ENCODE results near the gene STOM. TPM values are rescaled to one million over a fixed set of nuclear protein-coding genes. Genes with fewer than 3 reads are reported as not detected.

STOM gene
- total and polyA plus RNA-seq, 2 of the 8 experiments (the other 6 are each of a cell fraction or from before 2014, with no cell fraction given), result 25.2 to 60.4 TPM

DNA sequence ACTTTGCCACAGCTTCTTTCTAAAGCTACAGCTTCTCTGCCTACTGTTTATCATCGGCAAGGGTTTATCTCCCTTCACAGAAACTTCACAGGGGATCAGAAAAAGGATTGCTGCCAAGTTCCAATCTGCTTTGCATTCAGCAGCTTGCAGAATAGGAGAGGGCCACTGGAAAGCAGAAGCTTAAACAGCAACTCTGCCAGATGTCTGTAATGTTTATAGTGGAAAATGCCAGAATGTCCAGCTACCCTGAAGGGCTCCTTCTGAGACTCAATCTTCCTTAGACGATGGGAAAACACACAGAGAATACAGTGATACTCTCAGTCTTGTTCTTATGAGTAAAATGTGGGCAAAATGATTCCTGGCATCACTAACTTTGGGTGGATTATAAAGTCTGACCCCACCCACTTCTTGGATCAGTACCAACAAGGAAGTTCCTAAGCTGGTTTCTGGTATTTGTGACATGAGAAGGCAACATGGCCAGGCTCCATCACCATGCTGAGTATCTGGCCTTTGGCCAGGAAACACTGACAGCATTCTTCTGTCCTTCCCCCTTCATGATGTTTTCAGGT, 19.0 kb downstream of the STOM start:
- no peak overlapping the region for H2BK15ac ChIP-seq (ENCODE audit: low read length)
- peaks cover 0 to 5% (median 0%) of the 10 kb centered on the region in 4 experiments; a peak in 1 of 7 replicates for H3K4me1 ChIP-seq (replicated peaks in 1 of 4; ENCODE audit: control insufficient read depth in 3 of 4, insufficient read depth in 4 of 4, low read length in 3 of 4)
- no peaks in the 10 kb centered on the region for H3K79me1 ChIP-seq (ENCODE audit: low read depth, low read length)
- H4K8ac ChIP-seq (ENCODE audit: extremely low read depth, insufficient read depth, low read length), result no peak overlapping the region
- no peaks in the 10 kb centered on the region for H4K20me1 ChIP-seq (replicated peaks in 1 of 2; ENCODE audit: control insufficient read depth in 1 of 2, insufficient read depth in 2 of 2, low read length in 2 of 2)
- H3K4ac ChIP-seq (replicated peaks; ENCODE audit: insufficient read length, low read depth, low read length), result no peak overlapping the region
- H3K9ac ChIP-seq (replicated peaks in 1 of 4; ENCODE audit: extremely low read depth in 1 of 4, low read depth in 3 of 4, low read length in 3 of 4), result no peak overlapping the region
- ChIA-PET CTCF (ENCODE audit: partially characterized antibody) (interaction anchor here (1.0 to 4.5 kb wide), 5 partner anchors 20 to 137 kb away, joined by 3 to 20 read pairs (median 3); no protein-coding TSS in a partner anchor), POLR2A (ENCODE audit: partially characterized antibody) (interaction anchor here (1.5 kb wide), 1 partner anchor 17 kb away, joined by 4 read pairs; no protein-coding TSS in a partner anchor)
- FAIRE-seq, result no peak
- no peaks in the 10 kb centered on the region for H3K79me2 ChIP-seq (ENCODE audit: control insufficient read depth in 1 of 2, insufficient read depth in 2 of 2, low read length in 2 of 2)
- H3K4me2 ChIP-seq (ENCODE audit: insufficient read depth in 1 of 2, low read depth in 2 of 2, low read length in 2 of 2), result no peak overlapping the region
- H3K23me2 ChIP-seq (ENCODE audit: low read depth, low read length), result no peaks in the 10 kb centered on the region; the same call in 1 of the 2 replicates
- H3K14ac ChIP-seq (ENCODE audit: insufficient read length), result no peak overlapping the region
- DNase-seq (ENCODE audit: low read depth in 1 of 2, low spot score in 2 of 2), result no peak
- H2AK5ac ChIP-seq (ENCODE audit: low read depth, low read length), result no peak overlapping the region
- H3K56ac ChIP-seq (replicated peaks; ENCODE audit: insufficient read length, low read depth, low read length), result no peak overlapping the region
- no peak overlapping the region for H3K18ac ChIP-seq (ENCODE audit: extremely low read depth, low read length)
- no peak overlapping the region for H3K23ac ChIP-seq (ENCODE audit: insufficient read length)
- no peak for TF ChIP-seq POLR2A (IDR thresholded peaks at IDR 0.05; ENCODE audit: control extremely low read depth in 1 of 2, low read depth in 2 of 2, low read length in 2 of 2)
- TF ChIP-seq BRCA1 (IDR thresholded peaks at IDR 0.05; ENCODE audit: low read depth, low read length), result no peak
- TF ChIP-seq CHD1 (IDR thresholded peaks at IDR 0.05; ENCODE audit: low read depth, low read length), result no peak
- TF ChIP-seq, protein P1, sequence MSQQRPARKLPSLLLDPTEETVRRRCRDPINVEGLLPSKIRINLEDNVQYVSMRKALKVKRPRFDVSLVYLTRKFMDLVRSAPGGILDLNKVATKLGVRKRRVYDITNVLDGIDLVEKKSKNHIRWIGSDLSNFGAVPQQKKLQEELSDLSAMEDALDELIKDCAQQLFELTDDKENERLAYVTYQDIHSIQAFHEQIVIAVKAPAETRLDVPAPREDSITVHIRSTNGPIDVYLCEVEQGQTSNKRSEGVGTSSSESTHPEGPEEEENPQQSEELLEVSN (IDR thresholded peaks at IDR 0.05), result no peak
- no peak for TF ChIP-seq CREB1 (IDR thresholded peaks at IDR 0.05)
- TF ChIP-seq, protein P2, sequence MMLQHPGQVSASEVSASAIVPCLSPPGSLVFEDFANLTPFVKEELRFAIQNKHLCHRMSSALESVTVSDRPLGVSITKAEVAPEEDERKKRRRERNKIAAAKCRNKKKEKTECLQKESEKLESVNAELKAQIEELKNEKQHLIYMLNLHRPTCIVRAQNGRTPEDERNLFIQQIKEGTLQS (IDR thresholded peaks at IDR 0.05; ENCODE audit: insufficient read depth, low read depth, low read length), result no peak
- TF ChIP-seq KDM1A (IDR thresholded peaks at IDR 0.05; ENCODE audit: borderline replicate concordance, low read length), result no peak
- no peak for TF ChIP-seq JUND (IDR thresholded peaks at IDR 0.05; ENCODE audit: low read length)
- TF ChIP-seq CEBPB (IDR thresholded peaks at IDR 0.05; ENCODE audit: low read depth, low read length), result no peak
- TF ChIP-seq KDM5A (IDR thresholded peaks at IDR 0.05; ENCODE audit: low read length), result no peak
- no peak for TF ChIP-seq EGR1 (IDR thresholded peaks at IDR 0.05; ENCODE audit: borderline replicate concordance, low read depth, low read length)
- no peak for TF ChIP-seq YY1 (IDR thresholded peaks at IDR 0.05; ENCODE audit: low read depth, low read length)
- no peak for TF ChIP-seq CHD2 (IDR thresholded peaks at IDR 0.05; ENCODE audit: low read length)
- TF ChIP-seq TBP (IDR thresholded peaks at IDR 0.05; ENCODE audit: low read depth, low read length), result no peak
- TF ChIP-seq TCF12 (IDR thresholded peaks at IDR 0.05; ENCODE audit: low read depth, low read length), result no peak
- no peaks in the 10 kb centered on the region for H3K9me3 ChIP-seq (ENCODE audit: insufficient read depth in 2 of 2, low read depth in 1 of 2, low read length in 1 of 2)
- WGBS, 2 experiments (ENCODE audit: extremely low coverage in 1 of 2, insufficient coverage in 1 of 2, insufficient read length in 1 of 2, insufficient replicate concordance in 2 of 2, low coverage in 1 of 2, low lambda C conversion rate in 2 of 2, missing lambda C conversion rate in 1 of 2), result 70% methylated on average over 2 of the region's 2 CpGs; no CpG with 5 or more reads in 1 of the 2 experiments
- no peak overlapping the region for H2BK5ac ChIP-seq (ENCODE audit: low read depth, low read length)
- H2BK12ac ChIP-seq (ENCODE audit: low read depth, low read length), result no peak overlapping the region
- no peak overlapping the region for H2BK120ac ChIP-seq (replicated peaks; ENCODE audit: low read depth, low read length)
- H3K36me3 ChIP-seq (ENCODE audit: control insufficient read depth in 2 of 4, insufficient read depth in 4 of 4, low read length in 3 of 4), result peaks cover 0 to 49% (median 7%) of the 10 kb centered on the region in 4 experiments; a peak in 4 of 8 replicates
- H3K4me3 ChIP-seq (ENCODE audit: extremely low read depth in 1 of 4, insufficient read depth in 2 of 4, low read depth in 3 of 4, low read length in 4 of 4), result no peak overlapping the region
- no peaks in the 10 kb centered on the region for H3K27me3 ChIP-seq (replicated peaks in 1 of 4; ENCODE audit: control insufficient read depth in 3 of 4, extremely low read depth in 1 of 4, insufficient read depth in 3 of 4, low read length in 3 of 4)
- H2BK20ac ChIP-seq (ENCODE audit: low read length), result no peak overlapping the region
- no peak overlapping the region for H2AFZ ChIP-seq (ENCODE audit: low read length)
- no peak overlapping the region for H4K91ac ChIP-seq (replicated peaks; ENCODE audit: insufficient read length, low read length)
- H3K27ac ChIP-seq (ENCODE audit: low read depth, low read length), result no peak overlapping the region
- no peak overlapping the region for H4K5ac ChIP-seq (ENCODE audit: insufficient read length, low read depth, low read length)
